ENCODE measurements around the gene PARP11. TPM values are rescaled to one million over a fixed set of nuclear protein-coding genes. Genes with fewer than 3 reads are reported as not detected.

Gene PARP11
- total RNA-seq, 1 experiment from 2014 or later, result 11.3 TPM

DNA sequence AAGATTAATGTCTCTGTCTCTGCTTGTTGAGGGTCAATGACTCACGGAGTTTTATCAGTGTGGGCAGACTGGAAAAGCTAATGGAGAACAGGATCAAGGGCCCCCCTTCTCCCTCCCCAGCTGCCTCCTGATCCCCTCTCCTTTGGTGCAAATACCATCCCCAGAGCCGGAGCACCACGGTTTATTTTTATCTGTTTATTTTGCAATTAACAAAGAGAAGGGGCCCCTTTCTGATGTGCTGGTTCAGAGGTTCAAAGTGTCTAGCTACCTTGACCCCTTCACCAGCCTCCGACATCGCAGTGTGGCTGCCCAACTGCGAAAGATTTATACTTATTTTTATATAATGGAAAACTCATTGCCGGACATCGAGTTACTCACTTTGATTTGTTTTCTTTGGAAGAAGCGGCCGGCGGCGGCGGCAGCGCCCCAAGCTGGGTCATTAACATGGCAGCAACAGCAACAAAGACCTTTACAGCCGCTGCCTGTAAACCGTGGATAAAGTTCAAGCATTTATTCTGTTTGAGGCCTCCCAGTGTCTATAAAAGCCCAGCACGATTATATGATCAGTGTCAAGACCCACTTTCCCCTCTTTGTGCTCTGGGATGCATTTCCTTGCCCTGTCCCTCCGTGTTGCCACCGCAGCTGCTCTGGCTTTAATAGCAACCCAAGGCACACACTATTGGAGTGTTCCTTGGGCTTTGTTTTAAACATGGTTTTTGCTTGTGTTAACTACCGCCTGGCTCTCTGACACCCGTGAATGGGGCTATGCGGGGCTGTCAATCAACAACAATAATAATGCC lies 47.4 kb upstream of the PARP11 start:
- no peak overlapping the region for H2BK20ac ChIP-seq (ENCODE audit: low read depth, low read length, poor library complexity, severe bottlenecking)
- Mint-ChIP-seq H3K27ac (no peak overlapping the region), H3K9me3 (no peaks in the 10 kb centered on the region), H3K27me3 (ENCODE audit: low read depth) (peaks cover 21% of the 10 kb centered on the region), H3K4me1 (peaks cover 2 to 3% of the 10 kb centered on the region in 2 experiments; a peak in 2 of 4 replicates), H3K4me3 (no peak overlapping the region), H3K36me3 (ENCODE audit: insufficient read depth in 1 of 3, low read depth in 3 of 3) (no peaks in the 10 kb centered on the region)
- TF ChIP-seq, protein P1, sequence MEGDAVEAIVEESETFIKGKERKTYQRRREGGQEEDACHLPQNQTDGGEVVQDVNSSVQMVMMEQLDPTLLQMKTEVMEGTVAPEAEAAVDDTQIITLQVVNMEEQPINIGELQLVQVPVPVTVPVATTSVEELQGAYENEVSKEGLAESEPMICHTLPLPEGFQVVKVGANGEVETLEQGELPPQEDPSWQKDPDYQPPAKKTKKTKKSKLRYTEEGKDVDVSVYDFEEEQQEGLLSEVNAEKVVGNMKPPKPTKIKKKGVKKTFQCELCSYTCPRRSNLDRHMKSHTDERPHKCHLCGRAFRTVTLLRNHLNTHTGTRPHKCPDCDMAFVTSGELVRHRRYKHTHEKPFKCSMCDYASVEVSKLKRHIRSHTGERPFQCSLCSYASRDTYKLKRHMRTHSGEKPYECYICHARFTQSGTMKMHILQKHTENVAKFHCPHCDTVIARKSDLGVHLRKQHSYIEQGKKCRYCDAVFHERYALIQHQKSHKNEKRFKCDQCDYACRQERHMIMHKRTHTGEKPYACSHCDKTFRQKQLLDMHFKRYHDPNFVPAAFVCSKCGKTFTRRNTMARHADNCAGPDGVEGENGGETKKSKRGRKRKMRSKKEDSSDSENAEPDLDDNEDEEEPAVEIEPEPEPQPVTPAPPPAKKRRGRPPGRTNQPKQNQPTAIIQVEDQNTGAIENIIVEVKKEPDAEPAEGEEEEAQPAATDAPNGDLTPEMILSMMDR (conservative IDR thresholded peaks at IDR 0.05), result no peak
- no peak for DNase-seq
- H3K23me2 ChIP-seq (ENCODE audit: insufficient read length, low read depth, low read length, poor library complexity, severe bottlenecking), result no peaks in the 10 kb centered on the region
- H3K79me1 ChIP-seq (ENCODE audit: insufficient read depth, low read depth, low read length, poor library complexity, severe bottlenecking), result no peaks in the 10 kb centered on the region
- no peaks in the 10 kb centered on the region for H3K9me3 ChIP-seq (ENCODE audit: control insufficient read depth, low read depth, low read length)
- WGBS (ENCODE audit: extremely low coverage, insufficient read length, low lambda C conversion rate), result no CpG with 5 or more reads among the region's 22 CpGs
- H3K23ac ChIP-seq (ENCODE audit: insufficient read length, low read depth, low read length), result no peak overlapping the region
- no peak overlapping the region for H4K8ac ChIP-seq (replicated peaks; ENCODE audit: insufficient read length, low read depth, low read length)
- H3K9ac ChIP-seq (ENCODE audit: extremely low read depth, insufficient read length, low read length), result no peak overlapping the region
- no peak overlapping the region for H3K27ac ChIP-seq (ENCODE audit: insufficient read length, low read depth, low read length)
- no peak overlapping the region for H2BK15ac ChIP-seq (ENCODE audit: low read depth, low read length)
- no peak overlapping the region for H2BK12ac ChIP-seq (ENCODE audit: insufficient read length, low read depth, low read length)
- no peak overlapping the region for H4K91ac ChIP-seq (ENCODE audit: insufficient read length, low read depth, low read length)
- no peaks in the 10 kb centered on the region for H3K79me2 ChIP-seq (ENCODE audit: insufficient read depth, low read length)
- H3K4me1 ChIP-seq (ENCODE audit: insufficient read depth, low read length), result no peaks in the 10 kb centered on the region
- H4K5ac ChIP-seq (ENCODE audit: insufficient read length, low read depth, low read length), result no peak overlapping the region
- H2AFZ ChIP-seq (ENCODE audit: low read length), result no peak overlapping the region
- no peak overlapping the region for H2AK5ac ChIP-seq (ENCODE audit: insufficient read length, low read length)
- no peak overlapping the region for H3T11ph ChIP-seq (ENCODE audit: low read length)
- H3K56ac ChIP-seq (ENCODE audit: insufficient read length, low read depth, low read length), result no peak overlapping the region
- no peak overlapping the region for H3K18ac ChIP-seq (ENCODE audit: insufficient read length, low read depth, low read length)
- H3K4ac ChIP-seq (ENCODE audit: low read depth, low read length), result no peak overlapping the region
- H3K27me3 ChIP-seq (ENCODE audit: insufficient read depth, low read length), result no peaks in the 10 kb centered on the region; the same call in 1 of the 2 replicates
- no peaks in the 10 kb centered on the region for H4K20me1 ChIP-seq (ENCODE audit: control insufficient read depth, insufficient read depth, insufficient read length)
- no peak overlapping the region for H2BK120ac ChIP-seq (ENCODE audit: low read depth, low read length, poor library complexity, severe bottlenecking)
- H2BK5ac ChIP-seq (ENCODE audit: insufficient read length, low read length), result no peak overlapping the region
- H3K14ac ChIP-seq (ENCODE audit: insufficient read depth, low read length), result no peak overlapping the region
- no peak overlapping the region for H3K4me2 ChIP-seq (ENCODE audit: insufficient read depth, insufficient read length, low read length)

All from H9 (cell line).